Stimulated activated naive CD8-positive, alpha-beta T cell treated with anti-CD3 and anti-CD28 coated beads, Interleukin-15, Interleukin-2, amounts not matched to agents 100 ng/mL and 50 ng/mL, for 24 hours (primary cell): ENCODE measurements around the gene SH3BP1.
A peak's percentile ranks its signal among the peaks of the same experiment; 100 is the strongest.
"Not testable (repeated sequence)": the region's sequence is repeated elsewhere in the genome, so short reads cannot be mapped to it uniquely, and the experiment has no call there.

Source experiments
- H3K27ac Mint-ChIP-seq: one replicate; pipeline ENCODE4 v1.8.0; 2021; ENCODE audit warnings: mild to moderate bottlenecking, mixed read lengths
- H3K27me3 Mint-ChIP-seq: one replicate; pipeline ENCODE4 v1.8.0; 2021; ENCODE audit warnings: mixed read lengths
- H3K36me3 Mint-ChIP-seq: one replicate; pipeline ENCODE4 v1.8.0; 2021; ENCODE audit warnings: low read depth, mixed read lengths
- H3K4me1 Mint-ChIP-seq: one replicate; pipeline ENCODE4 v1.8.0; 2021; ENCODE audit warnings: low read depth, mixed read lengths
- H3K4me3 Mint-ChIP-seq: one replicate; pipeline ENCODE4 v1.8.0; 2021; ENCODE audit warnings: mild to moderate bottlenecking, mixed read lengths
- H3K9me3 Mint-ChIP-seq: one replicate; pipeline ENCODE4 v1.8.0; 2021; ENCODE audit warnings: mixed read lengths

The SH3BP1 gene

DNA sequence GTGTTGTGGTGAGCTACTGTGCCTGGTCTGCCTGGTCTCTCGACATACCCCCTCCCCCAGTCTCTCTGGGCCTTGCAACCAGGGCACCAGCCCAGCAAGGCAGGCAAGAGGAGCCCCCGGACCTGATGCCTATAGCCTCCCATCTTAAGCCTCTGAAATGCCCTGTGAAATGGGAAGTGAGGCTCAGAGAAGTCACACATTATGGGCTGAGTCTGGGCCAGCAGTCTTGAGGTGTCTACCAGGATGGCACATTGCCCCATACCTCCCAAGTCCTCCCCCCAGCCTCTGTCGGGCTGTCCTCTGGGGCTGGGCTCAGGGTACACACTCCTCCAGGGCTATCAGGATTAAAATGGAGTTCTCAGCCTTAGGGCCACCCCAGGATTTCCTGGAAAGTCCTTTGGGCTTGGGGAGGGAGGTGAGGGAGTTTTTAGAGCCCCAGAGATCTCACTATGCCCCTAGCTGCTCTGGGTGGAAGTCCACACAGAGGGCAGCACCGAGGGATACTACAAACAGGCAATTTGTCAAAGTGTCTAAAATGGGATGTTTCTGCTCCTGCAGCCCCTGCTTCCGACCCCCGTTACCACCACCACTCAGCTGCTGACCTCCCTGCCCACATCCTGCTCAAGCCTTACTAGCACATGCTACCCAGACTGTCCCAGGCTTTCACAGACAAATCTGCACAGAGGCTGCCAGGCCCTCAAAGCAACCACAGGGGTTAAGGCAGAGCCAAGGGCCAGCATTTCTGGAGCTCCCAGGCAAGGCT is 3.1 kb upstream of the SH3BP1 start:
- H3K27me3 Mint-ChIP-seq = no peaks in the 10 kb centered on the region
- H3K4me1 Mint-ChIP-seq = peaks cover 78% of the 10 kb centered on the region
- peaks cover 5% of the 10 kb centered on the region for H3K36me3 Mint-ChIP-seq
- H3K4me3 Mint-ChIP-seq = peak overlapping the region; percentile 7
- peak overlapping the region; percentile 85 for H3K27ac Mint-ChIP-seq
- no peaks in the 10 kb centered on the region for H3K9me3 Mint-ChIP-seq

DNA sequence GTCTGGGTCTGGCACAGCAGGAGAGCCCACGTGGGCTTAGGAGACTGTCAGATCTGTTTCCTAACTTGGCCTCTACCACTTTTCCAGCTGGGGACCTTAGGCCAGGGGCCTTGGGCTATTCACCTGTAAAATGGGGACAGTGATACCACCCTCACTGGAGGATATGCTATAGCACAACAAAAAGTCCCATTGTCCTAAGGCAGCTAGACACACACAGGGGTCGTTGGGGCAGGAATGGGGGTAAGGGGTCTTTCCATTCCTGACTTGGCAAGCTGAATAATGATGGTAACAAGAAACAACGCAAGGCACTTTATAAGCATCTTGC is 2.6 kb upstream of the SH3BP1 start:
- Mint-ChIP-seq H3K27me3 (no peaks in the 10 kb centered on the region), H3K4me1 (peaks cover 78% of the 10 kb centered on the region), H3K27ac (peak overlapping the region; percentile 85), H3K9me3 (no peaks in the 10 kb centered on the region), H3K36me3 (peaks cover 2% of the 10 kb centered on the region), H3K4me3 (no peak overlapping the region)

DNA sequence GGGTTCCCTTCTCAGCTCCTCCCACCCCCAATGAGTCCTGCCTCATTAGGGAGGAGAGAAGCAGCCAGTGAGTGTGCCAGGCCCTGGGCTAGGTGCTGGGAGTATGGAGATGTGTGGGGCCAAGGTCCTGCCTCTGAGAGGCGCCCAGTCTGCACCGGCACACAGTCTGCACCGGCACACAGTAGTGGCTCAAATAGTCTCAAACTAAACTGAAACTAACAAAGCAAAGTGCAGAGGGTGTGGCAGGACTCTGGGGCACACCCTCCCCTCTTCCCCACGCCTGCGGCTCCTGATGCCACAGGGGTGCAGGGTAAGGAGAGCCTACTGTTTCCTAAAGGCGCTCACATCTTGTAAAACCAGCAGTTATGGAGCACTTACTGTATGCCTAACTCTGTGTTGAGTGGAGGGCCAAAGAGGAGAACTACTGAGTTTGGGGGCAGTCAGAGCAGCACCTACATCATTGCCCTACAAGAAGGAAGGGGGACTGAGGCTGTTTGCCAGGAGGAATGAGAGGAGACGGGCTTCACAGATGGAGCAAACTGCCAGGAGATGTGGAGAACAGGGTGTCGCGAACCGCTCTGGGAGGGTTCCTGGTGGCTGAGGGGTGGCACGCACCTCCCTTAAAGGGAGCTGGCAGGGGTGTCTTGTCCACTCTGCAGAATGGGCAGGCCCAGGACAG is 939 bp upstream of the SH3BP1 start:
- Mint-ChIP-seq H3K27me3 (no peaks in the 10 kb centered on the region), H3K4me1 (peaks cover 70% of the 10 kb centered on the region), H3K27ac (peak overlapping the region; percentile 53), H3K9me3 (no peaks in the 10 kb centered on the region), H3K4me3 (peak overlapping the region; percentile 92), H3K36me3 (peaks cover 11% of the 10 kb centered on the region)

- Mint-ChIP-seq H3K4me3 (peak overlapping the region; percentile 92), H3K27me3 (no peaks in the 10 kb centered on the region), H3K27ac (peak overlapping the region; percentile 95), H3K4me1 (peaks cover 60% of the 10 kb centered on the region), H3K9me3 (no peaks in the 10 kb centered on the region), H3K36me3 (peaks cover 15% of the 10 kb centered on the region)
Measured at GRCh38 chr22:37639771-37640590, 512 bp downstream of the SH3BP1 start.

DNA sequence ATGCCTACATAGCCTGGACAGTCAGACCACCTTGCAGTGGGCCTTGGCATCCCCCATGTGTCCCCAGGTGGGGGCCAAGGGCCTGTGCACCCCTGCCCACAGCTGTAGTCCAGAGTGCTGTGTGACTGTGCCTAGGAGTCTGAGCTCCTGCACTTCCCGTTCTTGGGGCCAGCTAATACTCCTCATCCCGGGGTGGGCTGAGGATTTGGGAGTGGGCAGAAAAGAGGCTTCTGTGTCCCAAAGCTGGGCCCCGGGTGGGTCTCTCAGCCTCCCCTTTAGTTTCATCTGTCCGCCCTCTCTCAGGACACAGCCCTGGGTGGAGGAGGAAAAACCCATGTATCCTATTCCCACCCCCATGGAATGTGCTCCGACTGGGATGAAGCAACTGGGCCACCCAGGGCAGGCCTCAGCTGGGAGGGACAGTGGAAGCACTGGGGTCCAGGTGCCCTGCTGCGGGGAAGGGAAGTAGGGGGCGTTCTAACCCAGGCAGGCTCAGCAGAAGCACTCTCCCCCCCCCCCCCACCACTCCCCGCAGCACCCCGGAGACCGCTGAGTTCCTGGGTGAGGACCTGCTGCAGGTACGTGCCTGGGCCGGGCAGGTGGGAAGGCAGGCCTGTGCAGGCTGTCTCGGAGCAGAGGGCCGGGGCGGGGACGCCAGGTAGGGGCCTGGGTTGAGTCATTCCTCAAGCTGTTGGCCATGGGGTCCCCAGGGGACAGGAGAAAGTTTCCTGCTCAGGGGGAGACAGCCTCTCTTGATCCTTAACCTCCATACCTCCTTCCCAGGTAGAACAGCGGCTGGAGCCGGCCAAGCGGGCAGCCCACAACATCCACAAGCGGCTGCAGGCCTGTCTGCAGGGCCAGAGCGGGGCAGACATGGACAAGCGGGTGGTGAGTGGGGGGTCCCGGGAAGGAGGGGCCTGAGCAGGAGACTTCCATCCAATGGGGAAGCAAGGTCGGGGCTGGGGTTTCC is 1.4 kb downstream of the SH3BP1 start:
- peaks cover 51% of the 10 kb centered on the region for H3K4me1 Mint-ChIP-seq
- H3K36me3 Mint-ChIP-seq = peaks cover 19% of the 10 kb centered on the region
- no peaks in the 10 kb centered on the region for H3K27me3 Mint-ChIP-seq
- peak overlapping the region; percentile 95 for H3K27ac Mint-ChIP-seq
- H3K4me3 Mint-ChIP-seq = peak overlapping the region; percentile 92
- no peaks in the 10 kb centered on the region for H3K9me3 Mint-ChIP-seq

DNA sequence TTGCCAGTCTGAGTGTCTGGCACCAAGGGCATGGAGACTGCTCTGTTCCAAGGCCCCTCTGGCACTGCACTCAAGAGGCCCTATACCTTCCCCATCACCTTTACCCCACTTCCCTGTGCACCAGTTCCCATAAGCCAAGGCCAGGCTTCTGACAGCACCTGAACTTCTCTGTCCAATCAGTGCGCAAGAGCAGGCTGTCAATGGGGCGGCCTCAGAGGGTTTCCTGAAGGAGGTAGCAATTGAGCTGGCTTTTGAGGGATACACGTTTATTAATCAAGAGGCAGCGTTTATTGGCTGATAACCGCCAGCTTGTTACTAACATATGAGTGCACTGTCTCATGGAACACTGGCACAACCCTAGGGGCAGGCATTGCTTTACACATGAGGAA is 2.1 kb downstream of the SH3BP1 start:
- Mint-ChIP-seq H3K27me3 (no peaks in the 10 kb centered on the region), H3K4me1 (peaks cover 45% of the 10 kb centered on the region), H3K9me3 (no peaks in the 10 kb centered on the region), H3K36me3 (peaks cover 19% of the 10 kb centered on the region), H3K4me3 (peak overlapping the region; percentile 92), H3K27ac (peak overlapping the region; percentile 26)

GRCh38 chr22:37643225-37643847 is 3.9 kb downstream of the SH3BP1 start:
- H3K27me3 Mint-ChIP-seq = no peaks in the 10 kb centered on the region
- H3K9me3 Mint-ChIP-seq = no peaks in the 10 kb centered on the region
- peaks cover 27% of the 10 kb centered on the region for H3K4me1 Mint-ChIP-seq
- H3K36me3 Mint-ChIP-seq = peaks cover 26% of the 10 kb centered on the region
- H3K27ac Mint-ChIP-seq = peak overlapping the region; percentile 36
- H3K4me3 Mint-ChIP-seq = no peak overlapping the region

DNA sequence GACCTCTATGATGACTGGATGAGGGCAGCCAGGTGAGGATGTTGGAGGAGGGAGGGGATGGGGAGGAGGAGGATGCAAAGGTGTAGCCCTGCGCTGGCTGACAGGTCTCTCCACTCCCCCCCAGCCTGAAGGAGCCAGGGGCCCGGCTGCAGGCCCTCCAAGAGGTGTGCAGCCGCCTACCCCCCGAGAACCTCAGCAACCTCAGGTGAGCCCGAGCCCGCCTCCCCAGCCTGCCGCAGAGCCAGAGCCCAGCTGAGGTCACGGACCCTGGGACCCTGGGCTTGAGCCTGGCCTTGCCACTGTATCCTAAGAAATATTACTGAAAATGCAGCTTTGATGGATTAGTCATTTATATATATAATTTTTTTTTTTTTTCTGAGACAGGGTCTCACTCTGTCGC is 7.8 kb downstream of the SH3BP1 start:
- Mint-ChIP-seq H3K4me1 (peaks cover 10% of the 10 kb centered on the region), H3K27ac (no peak overlapping the region), H3K4me3 (no peak overlapping the region), H3K27me3 (no peaks in the 10 kb centered on the region), H3K36me3 (peaks cover 45% of the 10 kb centered on the region), H3K9me3 (no peaks in the 10 kb centered on the region)

DNA sequence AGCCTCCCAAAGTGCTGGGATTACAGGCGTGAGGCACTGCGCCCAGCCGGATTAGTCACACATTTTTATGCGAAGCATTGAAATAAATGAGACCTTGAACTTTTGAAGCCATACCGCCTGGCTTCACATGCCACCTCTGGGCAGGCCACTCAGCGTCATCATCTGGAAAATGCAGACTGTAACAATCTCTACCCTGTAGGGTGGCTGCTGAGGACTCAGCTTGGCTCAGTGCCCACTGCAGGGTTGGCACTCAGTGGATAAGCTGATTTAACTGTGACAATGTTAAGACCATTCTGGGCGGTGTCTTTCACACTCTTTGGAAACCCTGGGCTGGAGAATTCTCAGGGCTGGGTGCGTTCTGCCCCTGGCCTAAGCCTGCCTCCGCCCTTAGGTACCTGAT is 8.5 kb downstream of the SH3BP1 start:
- H3K9me3 Mint-ChIP-seq = no peaks in the 10 kb centered on the region
- H3K27me3 Mint-ChIP-seq = no peaks in the 10 kb centered on the region
- H3K4me3 Mint-ChIP-seq = no peak overlapping the region
- peaks cover 44% of the 10 kb centered on the region for H3K36me3 Mint-ChIP-seq
- H3K27ac Mint-ChIP-seq = no peak overlapping the region
- peaks cover 10% of the 10 kb centered on the region for H3K4me1 Mint-ChIP-seq

DNA sequence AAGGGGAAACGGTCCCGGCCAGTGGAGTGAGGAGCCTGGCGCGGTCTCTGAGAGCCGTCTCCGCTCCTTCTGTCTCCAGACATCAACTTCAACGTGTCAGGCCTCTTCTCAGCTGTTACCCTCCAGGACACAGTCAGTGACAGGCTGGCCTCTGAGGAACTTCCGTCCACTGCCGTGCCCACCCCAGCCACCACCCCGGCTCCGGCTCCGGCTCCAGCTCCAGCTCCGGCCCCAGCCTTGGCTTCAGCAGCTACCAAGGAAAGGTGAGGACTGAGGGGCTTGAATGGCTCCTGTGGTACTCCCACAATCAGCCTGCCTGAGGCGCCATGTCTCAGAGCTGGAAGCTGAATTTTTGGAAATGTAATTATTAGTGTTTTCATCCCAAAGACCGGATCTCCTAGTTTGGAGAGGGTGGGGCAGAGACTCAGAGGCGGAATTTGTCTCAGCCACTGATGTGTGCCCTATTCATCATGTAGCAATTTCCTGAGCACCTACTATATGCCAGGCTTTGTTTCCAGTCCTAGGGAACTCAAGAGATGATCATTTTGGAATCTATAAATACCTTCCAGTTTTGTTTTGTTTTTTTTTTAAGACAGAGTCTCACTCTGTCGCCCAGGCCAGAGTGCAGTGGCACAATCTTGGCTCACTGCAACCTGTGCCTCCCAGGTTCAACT is 11.1 kb downstream of the SH3BP1 start:
- no peaks in the 10 kb centered on the region for H3K9me3 Mint-ChIP-seq
- H3K4me3 Mint-ChIP-seq = no peak overlapping the region
- peaks cover 39% of the 10 kb centered on the region for H3K36me3 Mint-ChIP-seq

DNA sequence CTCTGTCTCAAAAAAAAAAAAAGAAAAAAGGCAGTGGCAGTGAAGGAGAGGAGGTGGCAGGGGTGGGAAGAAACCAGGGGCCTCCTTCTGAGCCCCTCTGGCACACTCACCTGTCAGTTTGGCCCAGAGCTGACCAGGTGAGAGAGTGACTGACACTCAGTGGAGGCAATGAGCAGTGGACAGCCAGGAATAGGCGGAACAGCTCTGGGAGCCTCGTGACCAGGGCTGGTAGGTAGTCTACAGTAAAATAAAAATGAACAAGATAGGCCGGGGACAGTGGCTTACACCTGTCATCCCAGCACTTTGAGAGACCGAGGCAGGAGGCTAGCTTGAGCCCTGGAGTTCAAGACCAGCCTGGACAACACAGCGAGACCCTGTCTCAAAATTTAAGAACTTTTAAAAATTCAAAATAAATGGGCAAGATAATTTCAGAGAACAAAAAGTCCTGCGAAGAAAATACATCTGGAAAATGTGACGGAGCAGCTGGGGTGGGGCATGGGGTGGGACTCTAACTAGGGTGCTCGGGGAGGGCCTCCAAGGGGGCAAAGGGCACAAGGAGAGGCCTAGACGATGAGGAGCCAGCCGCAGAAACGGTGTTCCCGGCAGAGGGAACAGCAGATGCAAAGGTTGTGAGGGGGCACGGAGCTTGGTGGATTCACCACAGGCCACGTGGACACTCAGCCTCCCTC is 15.2 kb downstream of the SH3BP1 start:
- Mint-ChIP-seq H3K27ac (peak overlapping the region; percentile 33), H3K27me3 (no peaks in the 10 kb centered on the region), H3K9me3 (no peaks in the 10 kb centered on the region), H3K4me3 (no peak overlapping the region), H3K36me3 (peaks cover 27% of the 10 kb centered on the region), H3K4me1 (peaks cover 15% of the 10 kb centered on the region)

More for the DNA sequence above, 11.1 kb downstream of the SH3BP1 start:
- Mint-ChIP-seq H3K27ac (no peak overlapping the region), H3K4me1 (no peaks in the 10 kb centered on the region), H3K27me3 (no peaks in the 10 kb centered on the region)

GRCh38 chr22:37655252-37655563 is 15.7 kb downstream of the SH3BP1 start:
- Mint-ChIP-seq H3K4me1 (peaks cover 20% of the 10 kb centered on the region), H3K27ac (no peak overlapping the region), H3K9me3 (no peaks in the 10 kb centered on the region), H3K4me3 (no peak overlapping the region), H3K36me3 (peaks cover 24% of the 10 kb centered on the region), H3K27me3 (no peaks in the 10 kb centered on the region)

DNA sequence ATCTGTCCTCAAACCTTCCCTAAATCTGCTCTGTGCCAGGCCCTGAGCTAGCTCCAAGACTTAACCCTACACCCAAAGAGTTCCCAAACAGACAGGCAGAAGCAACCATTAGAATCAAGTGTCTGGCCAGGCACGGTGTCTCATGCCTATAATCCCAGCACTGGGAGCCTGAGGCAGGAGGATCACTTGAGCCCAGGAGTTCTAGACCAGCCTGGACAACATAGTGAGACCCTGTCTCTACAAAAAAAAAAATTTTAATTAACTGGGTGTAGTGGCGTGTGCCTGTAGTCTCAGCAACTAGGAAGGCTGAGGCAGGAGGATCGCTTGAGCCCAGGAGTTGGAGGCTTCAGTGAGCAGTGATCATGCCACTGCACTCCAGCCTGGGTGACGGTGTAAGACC is 17.1 kb downstream of the SH3BP1 start:
- H3K4me3 Mint-ChIP-seq, H3K27me3 Mint-ChIP-seq, H3K27ac Mint-ChIP-seq, H3K9me3 Mint-ChIP-seq: not testable (repeated sequence)
- Mint-ChIP-seq H3K4me1 (peaks cover 34% of the 10 kb centered on the region), H3K36me3 (peaks cover 21% of the 10 kb centered on the region)
